ENCODE data around the gene EPHA8.

DNA sequence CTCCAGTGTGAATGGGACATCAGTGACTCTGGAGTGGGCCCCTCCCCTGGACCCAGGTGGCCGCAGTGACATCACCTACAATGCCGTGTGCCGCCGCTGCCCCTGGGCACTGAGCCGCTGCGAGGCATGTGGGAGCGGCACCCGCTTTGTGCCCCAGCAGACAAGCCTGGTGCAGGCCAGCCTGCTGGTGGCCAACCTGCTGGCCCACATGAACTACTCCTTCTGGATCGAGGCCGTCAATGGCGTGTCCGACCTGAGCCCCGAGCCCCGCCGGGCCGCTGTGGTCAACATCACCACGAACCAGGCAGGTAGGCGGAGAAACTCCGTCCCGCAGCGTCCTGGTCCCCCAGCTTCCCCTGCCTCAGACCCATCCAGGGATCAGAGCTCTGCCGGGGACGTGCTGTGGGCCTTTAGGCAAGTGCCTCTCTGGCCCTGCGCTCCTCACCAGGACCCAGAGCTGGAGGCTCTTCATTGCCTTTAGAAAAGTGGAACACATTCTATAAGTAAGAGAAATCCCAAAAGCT is 25.7 kb downstream of the EPHA8 start:
- TF ChIP-seq, protein P1, sequence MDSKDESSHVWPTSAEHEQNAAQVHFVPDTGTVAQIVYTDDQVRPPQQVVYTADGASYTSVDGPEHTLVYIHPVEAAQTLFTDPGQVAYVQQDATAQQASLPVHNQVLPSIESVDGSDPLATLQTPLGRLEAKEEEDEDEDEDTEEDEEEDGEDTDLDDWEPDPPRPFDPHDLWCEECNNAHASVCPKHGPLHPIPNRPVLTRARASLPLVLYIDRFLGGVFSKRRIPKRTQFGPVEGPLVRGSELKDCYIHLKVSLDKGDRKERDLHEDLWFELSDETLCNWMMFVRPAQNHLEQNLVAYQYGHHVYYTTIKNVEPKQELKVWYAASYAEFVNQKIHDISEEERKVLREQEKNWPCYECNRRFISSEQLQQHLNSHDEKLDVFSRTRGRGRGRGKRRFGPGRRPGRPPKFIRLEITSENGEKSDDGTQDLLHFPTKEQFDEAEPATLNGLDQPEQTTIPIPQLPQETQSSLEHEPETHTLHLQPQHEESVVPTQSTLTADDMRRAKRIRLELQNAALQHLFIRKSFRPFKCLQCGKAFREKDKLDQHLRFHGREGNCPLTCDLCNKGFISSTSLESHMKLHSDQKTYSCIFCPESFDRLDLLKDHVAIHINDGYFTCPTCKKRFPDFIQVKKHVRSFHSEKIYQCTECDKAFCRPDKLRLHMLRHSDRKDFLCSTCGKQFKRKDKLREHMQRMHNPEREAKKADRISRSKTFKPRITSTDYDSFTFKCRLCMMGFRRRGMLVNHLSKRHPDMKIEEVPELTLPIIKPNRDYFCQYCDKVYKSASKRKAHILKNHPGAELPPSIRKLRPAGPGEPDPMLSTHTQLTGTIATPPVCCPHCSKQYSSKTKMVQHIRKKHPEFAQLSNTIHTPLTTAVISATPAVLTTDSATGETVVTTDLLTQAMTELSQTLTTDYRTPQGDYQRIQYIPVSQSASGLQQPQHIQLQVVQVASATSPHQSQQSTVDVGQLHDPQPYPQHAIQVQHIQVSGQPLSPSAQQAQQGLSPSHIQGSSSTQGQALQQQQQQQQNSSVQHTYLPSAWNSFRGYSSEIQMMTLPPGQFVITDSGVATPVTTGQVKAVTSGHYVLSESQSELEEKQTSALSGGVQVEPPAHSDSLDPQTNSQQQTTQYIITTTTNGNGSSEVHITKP (tag by site-specific recombination; IDR thresholded peaks at IDR 0.05) = no peak
- TF ChIP-seq, protein P2, sequence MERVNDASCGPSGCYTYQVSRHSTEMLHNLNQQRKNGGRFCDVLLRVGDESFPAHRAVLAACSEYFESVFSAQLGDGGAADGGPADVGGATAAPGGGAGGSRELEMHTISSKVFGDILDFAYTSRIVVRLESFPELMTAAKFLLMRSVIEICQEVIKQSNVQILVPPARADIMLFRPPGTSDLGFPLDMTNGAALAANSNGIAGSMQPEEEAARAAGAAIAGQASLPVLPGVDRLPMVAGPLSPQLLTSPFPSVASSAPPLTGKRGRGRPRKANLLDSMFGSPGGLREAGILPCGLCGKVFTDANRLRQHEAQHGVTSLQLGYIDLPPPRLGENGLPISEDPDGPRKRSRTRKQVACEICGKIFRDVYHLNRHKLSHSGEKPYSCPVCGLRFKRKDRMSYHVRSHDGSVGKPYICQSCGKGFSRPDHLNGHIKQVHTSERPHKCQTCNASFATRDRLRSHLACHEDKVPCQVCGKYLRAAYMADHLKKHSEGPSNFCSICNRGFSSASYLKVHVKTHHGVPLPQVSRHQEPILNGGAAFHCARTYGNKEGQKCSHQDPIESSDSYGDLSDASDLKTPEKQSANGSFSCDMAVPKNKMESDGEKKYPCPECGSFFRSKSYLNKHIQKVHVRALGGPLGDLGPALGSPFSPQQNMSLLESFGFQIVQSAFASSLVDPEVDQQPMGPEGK (tag by site-specific recombination; IDR thresholded peaks at IDR 0.05) = no peak
- no peak for TF ChIP-seq ZNF324 (tag by site-specific recombination; IDR thresholded peaks at IDR 0.05)
- no peak for TF ChIP-seq ZNF660 (tag by site-specific recombination; IDR thresholded peaks at IDR 0.05)
- TF ChIP-seq, protein P3, sequence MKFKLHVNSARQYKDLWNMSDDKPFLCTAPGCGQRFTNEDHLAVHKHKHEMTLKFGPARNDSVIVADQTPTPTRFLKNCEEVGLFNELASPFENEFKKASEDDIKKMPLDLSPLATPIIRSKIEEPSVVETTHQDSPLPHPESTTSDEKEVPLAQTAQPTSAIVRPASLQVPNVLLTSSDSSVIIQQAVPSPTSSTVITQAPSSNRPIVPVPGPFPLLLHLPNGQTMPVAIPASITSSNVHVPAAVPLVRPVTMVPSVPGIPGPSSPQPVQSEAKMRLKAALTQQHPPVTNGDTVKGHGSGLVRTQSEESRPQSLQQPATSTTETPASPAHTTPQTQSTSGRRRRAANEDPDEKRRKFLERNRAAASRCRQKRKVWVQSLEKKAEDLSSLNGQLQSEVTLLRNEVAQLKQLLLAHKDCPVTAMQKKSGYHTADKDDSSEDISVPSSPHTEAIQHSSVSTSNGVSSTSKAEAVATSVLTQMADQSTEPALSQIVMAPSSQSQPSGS (tag by site-specific recombination; IDR thresholded peaks at IDR 0.05; ENCODE audit: low read depth) = no peak
- no peak for TF ChIP-seq ZNF530 (tag by site-specific recombination; IDR thresholded peaks at IDR 0.05; ENCODE audit: low read depth)
- TF ChIP-seq, protein P4, sequence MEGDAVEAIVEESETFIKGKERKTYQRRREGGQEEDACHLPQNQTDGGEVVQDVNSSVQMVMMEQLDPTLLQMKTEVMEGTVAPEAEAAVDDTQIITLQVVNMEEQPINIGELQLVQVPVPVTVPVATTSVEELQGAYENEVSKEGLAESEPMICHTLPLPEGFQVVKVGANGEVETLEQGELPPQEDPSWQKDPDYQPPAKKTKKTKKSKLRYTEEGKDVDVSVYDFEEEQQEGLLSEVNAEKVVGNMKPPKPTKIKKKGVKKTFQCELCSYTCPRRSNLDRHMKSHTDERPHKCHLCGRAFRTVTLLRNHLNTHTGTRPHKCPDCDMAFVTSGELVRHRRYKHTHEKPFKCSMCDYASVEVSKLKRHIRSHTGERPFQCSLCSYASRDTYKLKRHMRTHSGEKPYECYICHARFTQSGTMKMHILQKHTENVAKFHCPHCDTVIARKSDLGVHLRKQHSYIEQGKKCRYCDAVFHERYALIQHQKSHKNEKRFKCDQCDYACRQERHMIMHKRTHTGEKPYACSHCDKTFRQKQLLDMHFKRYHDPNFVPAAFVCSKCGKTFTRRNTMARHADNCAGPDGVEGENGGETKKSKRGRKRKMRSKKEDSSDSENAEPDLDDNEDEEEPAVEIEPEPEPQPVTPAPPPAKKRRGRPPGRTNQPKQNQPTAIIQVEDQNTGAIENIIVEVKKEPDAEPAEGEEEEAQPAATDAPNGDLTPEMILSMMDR (tag by site-specific recombination; IDR thresholded peaks at IDR 0.05) = no peak
- TF ChIP-seq ZNF10 (tag by site-specific recombination; IDR thresholded peaks at IDR 0.05) = no peak
- TF ChIP-seq ZNF146 (tag by site-specific recombination; IDR thresholded peaks at IDR 0.05) = no peak
- TF ChIP-seq ZNF600 (tag by site-specific recombination; IDR thresholded peaks at IDR 0.05) = no peak
